H1 (cell line): ENCODE results near the gene LPP.

ENCODE experiments used
- BRCA1 ChIP-seq: IDR thresholded peaks from 2 replicates; pipeline ENCODE4 v1.6.1; 2012; ENCODE audit warnings: low read depth, low read length, improper control_type of control experiment
- MAFK ChIP-seq: IDR thresholded peaks from 2 replicates; pipeline ENCODE4 v1.6.1; 2012; ENCODE audit warnings: low read depth, mild to moderate bottlenecking, improper control_type of control experiment, low read length
- POLR2A ChIP-seq, 2 experiments: IDR thresholded peaks; 1 replicate in 1 of 2; 2 replicates in 1 of 2; pipeline ENCODE4 v1.6.1; 2011; ENCODE audit warnings: low read depth in 2 of 2, low read length in 2 of 2, mild to moderate bottlenecking in 2 of 2; ENCODE audit errors: control extremely low read depth in 1 of 2
- TF ChIP-seq, protein P1 (sequence below), 3 experiments: IDR thresholded peaks; 1 replicate in 2 of 3; 2 replicates in 1 of 3; pipeline versions ENCODE4 v1.5.1 to v1.6.1; 2011; ENCODE audit warnings: low read length in 3 of 3, mild to moderate bottlenecking in 3 of 3, inconsistent platforms in 2 of 3, low read depth in 1 of 3, moderate library complexity in 1 of 3; ENCODE audit not compliant: insufficient read depth in 1 of 3; ENCODE audit errors: control extremely low read depth in 1 of 3

DNA sequence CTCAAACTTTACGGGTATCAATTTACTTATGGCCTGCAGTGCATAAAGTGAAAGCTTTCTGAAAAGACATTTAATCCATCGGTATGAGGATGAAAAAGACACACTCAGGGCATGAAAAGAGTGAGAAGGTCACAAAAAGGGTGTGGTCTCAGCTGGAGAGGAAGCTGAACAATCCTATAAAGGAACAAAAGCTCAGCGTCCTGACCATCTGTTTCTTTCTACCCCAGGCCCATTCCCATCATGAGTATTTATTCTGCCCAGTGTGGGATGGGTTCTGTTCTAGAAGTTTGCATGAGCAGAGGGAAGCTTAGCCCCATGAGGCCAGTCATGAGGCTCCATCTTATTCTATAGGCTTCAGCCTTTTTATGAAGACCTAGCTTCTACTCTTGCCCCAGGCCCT is 144.6 kb downstream of the LPP start:
- TF ChIP-seq, protein P1, sequence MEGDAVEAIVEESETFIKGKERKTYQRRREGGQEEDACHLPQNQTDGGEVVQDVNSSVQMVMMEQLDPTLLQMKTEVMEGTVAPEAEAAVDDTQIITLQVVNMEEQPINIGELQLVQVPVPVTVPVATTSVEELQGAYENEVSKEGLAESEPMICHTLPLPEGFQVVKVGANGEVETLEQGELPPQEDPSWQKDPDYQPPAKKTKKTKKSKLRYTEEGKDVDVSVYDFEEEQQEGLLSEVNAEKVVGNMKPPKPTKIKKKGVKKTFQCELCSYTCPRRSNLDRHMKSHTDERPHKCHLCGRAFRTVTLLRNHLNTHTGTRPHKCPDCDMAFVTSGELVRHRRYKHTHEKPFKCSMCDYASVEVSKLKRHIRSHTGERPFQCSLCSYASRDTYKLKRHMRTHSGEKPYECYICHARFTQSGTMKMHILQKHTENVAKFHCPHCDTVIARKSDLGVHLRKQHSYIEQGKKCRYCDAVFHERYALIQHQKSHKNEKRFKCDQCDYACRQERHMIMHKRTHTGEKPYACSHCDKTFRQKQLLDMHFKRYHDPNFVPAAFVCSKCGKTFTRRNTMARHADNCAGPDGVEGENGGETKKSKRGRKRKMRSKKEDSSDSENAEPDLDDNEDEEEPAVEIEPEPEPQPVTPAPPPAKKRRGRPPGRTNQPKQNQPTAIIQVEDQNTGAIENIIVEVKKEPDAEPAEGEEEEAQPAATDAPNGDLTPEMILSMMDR (IDR thresholded peaks at IDR 0.05; ENCODE audit: control extremely low read depth in 1 of 3, insufficient read depth in 1 of 3, low read depth in 1 of 3, low read length in 3 of 3) = no peak
- TF ChIP-seq BRCA1 (no peak), POLR2A (IDR thresholded peaks at IDR 0.05; ENCODE audit: control extremely low read depth in 1 of 2, low read depth in 2 of 2, low read length in 2 of 2) (no peak), MAFK (no peak)
